Measurements from ENCODE around the gene TMEM178A.

Gene TMEM178A

DNA sequence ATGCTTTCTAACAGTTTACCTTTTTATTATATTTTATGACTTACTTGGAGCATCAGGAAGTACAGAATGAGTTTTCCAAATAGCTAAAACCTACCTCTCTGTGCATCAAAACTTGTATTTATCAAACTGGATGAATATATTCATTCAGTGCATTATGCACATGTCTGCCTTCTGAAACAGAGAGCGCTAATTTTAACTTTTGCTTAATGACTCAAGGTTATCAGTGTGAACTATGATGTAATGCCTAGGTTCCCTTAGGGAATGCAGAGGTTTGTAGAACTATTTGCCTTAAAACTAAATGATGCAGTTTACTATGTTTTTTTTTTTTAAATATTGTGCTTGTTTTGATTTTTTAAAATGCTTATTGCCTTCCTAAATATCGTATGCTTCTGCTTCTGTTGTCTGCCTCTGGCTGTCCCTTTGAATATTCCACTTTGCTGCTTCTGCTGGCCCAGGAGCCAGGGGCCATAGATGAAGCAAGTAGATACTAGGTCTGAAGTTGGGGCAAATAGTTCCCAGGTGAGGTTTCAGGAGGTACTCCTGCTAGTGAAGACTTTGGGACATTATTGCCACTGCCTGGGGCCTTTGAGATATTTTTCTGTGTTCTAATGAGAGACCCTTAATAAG, 16.5 kb downstream of the TMEM178A start:
- DNase-seq: no peak

DNA sequence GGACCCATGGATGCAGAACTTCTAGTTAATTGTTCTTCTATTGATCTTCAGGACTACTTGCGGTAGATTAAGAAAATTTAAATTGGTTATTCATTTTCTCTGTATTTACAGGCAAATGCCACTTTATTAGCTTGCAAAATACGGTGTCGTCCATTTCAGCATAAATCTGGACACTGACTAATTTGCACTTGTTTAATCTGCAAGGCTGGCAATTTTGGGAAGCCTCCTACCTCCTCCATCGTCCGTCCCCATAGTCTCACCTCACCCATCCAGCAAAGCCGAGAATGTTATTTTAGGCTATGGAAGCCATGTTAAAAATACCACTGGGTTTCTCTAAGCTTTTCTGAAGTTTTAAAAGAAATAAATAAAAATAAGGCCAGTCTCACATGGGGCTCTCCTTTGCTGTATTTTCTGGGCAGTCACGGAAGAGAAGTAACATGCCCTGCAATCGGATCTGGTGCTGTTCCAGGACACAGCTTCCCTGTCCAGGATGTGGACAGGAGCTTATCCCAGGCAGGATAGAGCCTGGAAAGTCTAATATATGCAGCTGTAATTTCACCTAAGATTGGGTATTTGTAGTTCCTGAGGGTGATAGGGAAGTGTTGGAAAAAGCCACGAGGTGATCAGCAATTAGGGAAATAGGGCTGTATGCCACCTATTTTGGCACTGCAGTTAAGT, 17.4 kb downstream of the TMEM178A start:
- DNase-seq: no peak

DNA sequence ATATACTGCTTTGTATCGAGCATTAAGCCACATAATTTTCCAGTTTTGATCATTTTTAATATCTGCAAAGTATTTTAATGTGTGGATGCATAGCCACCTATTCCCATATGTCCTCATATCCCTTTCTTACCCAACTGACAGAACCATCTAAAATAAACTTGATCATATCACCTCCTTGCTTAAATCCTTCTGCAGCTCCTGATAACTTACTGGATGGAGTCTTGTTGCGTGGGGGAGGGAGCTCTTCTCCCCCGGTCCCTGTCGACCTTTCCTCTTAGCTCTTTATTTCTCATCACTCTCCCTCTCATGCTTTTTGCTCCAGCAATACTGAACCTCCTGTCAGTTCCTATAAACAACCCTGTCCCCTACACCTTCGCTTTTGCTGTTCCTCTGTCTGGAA, 18.7 kb downstream of the TMEM178A start:
- DNase-seq: no peak

DNA sequence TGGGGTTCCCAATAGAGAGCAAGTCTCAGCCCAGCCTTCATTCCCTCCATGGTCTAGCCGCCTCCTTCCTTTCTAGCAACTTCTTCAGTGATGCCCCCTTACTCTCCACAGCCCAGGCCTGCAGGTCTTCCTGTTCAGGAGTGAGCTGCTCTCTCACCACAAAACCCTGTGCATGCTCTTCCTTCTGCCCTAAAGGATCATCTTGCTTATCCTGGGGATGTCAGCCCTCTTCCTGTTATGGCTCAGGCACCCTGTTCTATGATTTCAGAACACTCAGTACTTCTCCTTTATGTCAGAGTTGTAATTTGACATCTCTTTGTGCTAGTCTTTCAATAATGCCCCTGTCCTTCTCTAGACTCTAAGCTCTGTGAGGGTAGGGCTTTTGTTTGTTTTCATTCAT, 19.4 kb downstream of the TMEM178A start:
- DNase-seq: no peak

DNA sequence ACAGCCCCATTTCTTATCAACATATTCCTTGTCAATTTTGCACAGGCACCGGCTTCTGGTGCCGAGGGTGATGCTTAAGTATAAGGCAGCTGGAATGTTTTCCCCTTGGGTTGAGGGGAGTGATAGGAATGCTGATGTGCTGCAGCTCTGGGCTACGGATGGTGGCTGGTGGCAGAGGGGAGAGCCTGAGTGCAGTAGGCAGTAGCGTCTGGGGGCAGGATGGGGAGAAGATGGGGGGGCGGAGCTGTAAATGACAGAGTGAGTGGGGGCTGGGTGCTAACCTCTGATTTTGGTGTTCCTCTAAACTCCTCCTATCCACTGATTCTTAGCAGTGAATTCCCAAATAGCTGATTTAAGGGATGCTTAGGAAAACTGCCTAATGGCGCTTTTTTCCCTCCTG, 20.7 kb downstream of the TMEM178A start:
- no peak for DNase-seq

DNA sequence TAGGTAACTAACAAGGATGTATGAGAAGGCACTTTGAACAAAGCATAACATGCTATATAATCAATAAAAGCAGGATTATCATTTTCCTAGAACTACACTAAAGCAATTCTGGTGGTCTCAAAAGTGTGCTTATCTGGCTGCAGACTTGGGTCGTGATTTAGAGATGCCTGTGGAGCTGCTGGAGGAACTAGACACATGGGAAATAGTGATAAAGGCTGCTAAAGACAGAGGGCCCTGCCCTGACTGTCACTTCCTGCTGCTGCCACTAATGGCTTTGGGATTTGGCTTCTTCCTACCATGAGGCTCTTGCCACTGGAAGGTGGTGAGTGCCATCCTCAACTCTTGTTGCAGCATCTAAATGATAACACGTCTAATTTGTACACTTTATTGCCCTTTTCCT, 22.5 kb downstream of the TMEM178A start:
- no peak for DNase-seq

DNA sequence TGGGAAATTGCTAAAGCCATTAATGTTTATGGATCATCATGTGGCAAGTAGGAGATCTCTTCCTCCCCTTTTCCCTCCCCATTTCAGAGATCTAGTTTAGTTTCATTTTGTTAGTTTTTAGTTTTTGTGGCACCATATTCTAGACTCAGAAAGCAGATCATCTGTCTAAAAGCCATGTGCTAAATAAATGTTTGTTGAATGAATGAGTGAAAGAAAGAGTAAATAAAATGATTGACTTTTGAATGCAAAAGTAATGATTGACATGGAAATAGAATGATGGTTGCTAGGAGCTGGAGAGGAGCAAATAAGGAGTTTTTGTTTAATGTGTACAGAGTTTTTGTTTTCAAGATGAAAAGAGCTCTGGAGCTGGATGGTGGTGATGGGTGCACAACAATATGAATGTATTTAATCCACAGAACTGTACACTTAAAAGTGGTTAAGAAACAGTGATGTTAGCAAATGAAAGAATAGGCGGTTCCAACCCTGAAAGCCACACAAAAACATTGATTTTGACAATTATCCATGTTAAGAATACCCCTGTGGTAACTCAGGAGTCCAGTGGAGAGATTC, 23.6 kb downstream of the TMEM178A start:
- peak in 1 of 3 experiments; percentile 53 for DNase-seq

DNA sequence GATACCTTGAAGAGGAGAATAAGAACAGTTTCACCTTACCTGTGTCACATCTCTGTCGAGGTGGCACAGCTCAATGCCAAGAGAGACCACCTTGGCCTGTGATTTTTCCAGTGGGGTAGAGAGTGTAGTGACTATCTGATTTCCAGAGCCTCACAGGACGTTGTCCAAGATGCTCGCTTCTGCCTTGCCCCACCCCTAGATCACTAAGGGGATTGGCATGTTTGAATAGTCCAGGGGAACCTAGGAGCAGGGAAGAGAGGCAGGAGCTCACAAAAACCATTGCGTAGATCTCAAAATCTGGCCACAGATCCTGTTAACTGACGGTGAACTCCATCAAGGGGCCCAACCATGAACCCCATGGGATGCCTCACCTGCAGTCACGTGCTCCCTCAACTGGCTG, 24.2 kb downstream of the TMEM178A start:
- no peak for DNase-seq

DNA sequence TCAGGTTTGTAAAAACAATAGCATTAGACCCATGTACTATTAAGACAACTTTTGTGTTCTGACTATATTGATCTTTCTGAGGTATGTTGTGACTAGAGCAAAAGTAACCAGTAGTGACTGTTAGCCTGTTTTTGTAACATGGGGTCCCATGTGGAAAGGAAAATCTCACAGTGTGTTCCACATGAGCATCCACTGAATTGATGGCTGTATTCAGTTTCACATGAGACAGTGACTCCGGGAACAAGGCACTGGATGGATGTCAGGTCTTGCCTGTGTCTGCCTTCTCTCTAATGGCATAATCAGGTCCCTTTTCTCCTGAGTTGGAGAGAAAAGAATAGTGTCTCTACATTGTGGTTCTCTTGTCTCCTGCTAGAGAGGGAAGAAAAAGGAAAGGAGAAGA, 27.5 kb downstream of the TMEM178A start:
- DNase-seq: no peak

DNA sequence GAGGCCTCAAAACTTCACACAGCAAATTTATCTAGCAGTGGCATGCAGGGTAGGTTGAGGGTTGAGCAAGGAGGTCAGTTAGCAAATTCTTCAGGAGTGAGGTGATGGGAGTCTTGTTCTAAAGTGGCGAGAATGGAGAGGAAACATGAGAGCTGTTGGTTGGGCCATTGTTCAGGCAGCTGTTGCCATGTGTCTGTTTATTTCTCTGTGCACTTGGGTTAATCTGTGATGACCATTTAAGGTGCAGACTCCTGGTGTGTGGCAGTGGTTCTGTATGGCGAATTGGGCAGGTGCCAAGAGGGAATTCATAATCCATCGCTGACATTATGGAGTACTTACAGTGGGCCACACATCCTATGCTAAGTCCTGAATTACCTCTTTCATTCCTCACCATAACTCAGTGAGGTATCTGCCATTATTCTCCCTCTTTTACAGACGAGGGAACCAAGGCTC, 30.4 kb downstream of the TMEM178A start:
- peak; percentile 52 to 89 (median 87) for DNase-seq

DNA sequence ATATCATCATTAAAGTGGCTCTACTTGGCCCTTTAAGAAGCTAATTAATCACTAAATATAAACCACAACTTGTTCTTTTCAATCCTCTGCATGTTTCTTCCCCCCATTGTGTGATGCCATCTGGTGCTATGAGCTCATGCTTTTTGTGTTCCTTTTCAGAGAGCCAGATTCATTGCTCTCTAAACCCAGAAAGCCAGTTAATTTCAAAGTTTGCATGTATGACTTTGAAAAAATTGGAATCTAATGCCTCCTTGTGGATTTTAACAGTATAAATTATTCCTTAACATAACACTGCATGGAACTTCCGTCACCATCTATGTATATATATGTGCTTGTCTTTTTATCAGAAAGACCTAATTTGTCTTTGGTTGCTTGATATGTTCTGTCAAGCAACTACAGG, 31.1 kb downstream of the TMEM178A start:
- peak in 1 of 3 experiments; percentile 49 for DNase-seq

DNA sequence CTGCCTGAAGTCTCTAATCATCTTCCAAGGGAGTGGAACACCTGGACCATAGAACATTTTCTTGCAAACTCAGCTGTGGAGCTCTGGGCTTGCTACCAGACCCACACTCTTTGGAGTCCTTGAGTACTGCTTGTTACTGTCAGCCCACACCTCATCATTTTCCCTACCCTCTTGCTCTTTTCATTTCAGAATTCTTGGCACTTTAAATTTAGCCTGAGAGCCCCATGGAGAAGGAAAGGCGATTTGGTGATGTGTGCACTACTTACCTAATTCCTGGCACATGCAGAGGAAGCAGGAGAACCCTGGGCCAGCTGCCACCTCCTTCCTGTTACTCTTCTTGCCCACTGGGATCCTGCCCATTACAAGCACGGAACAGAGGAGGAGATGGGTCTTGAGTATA, 31.7 kb downstream of the TMEM178A start:
- DNase-seq: no peak

DNA sequence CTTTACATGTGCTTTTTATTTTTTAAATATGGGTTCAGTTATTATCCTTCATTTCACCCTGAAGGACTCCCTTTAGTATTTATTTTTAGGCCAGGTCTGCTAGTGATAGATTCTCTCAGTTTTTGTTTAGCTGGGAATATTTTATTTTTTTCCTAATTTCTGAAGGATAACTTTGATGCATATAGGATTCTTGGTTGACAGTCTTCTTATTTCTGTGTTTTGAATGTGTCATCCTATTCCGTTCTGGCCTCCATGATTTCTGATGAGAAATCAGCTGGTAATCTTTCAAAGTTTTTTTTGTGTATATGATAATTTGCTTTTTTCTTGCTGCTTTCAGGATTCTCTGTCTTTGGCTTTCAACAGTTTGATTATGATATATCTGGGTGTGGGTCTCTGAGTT, 35.4 kb downstream of the TMEM178A start:
- DNase-seq: no peak

DNA sequence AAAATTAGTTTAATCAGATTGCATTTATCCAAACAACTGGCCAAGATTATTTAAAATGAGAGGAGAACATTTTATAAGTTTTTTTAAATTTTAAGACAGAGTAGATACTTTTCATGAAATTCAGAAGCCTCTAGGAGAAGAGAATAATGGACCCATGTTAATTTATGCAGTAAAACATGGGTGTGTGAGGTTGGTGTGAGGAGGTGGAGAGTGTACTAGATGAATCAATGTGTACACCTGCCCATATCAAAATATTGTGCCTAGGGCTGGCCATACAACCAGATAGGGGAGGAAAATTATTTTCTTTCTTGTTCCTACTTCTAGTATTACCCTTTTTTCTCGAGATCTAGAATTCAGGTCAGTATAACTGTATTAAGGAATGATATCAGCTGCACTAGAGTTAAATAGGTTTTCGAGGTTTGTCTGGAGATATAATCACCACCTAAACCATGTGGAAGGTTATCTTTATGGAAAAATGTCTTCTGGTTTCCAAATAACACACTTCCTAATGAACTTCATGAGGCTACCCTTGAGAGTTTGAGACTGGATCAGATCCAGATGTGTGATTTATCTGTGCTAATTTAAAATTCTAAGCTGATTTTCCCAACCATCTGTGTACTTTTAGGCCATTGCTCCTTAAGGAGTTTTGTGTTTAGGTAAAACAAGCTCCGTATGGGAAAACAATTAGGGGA, 37.6 kb downstream of the TMEM178A start:
- DNase-seq: no peak

DNA sequence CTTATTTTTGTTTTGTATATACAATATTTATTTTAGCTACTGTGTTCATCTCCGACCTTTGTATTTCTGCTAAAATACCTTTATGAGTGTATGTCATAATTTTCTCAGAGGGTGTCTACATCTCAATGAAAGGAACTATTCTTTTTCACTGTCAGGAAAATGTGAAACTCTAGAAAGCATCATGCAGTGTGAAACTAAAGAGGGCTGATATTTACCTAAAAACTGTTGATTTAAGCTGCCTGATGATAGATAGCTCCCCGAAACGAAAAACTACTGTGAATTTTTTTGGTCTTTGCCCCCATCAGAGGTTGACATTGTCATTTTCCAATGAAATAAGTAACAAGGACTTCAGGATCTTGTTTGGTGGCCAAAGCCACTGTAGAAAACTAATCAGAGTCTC, 38.8 kb downstream of the TMEM178A start:
- peak in 1 of 3 experiments; percentile 40 for DNase-seq

DNA sequence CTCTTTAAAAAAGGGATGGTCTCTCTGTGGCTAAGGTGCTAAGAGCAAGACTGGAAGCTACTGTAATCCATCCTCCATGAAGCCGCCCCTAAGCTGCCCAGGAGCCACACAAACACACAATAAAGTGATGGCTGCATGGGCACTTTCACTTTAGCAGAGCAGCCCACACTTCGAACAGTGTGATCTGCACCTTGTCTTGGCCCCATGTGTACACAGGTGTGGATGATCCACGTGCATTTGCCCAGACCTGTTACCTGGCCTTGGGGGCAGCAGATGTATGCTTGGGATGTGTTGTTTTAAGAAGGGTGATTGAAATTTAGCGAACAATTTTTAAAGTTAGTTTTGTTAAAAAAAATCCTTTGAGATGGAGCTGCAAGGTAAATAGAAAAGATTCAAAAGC, 39.9 kb downstream of the TMEM178A start:
- DNase-seq: peak in 2 of 3 experiments; percentile 22 to 25

DNA sequence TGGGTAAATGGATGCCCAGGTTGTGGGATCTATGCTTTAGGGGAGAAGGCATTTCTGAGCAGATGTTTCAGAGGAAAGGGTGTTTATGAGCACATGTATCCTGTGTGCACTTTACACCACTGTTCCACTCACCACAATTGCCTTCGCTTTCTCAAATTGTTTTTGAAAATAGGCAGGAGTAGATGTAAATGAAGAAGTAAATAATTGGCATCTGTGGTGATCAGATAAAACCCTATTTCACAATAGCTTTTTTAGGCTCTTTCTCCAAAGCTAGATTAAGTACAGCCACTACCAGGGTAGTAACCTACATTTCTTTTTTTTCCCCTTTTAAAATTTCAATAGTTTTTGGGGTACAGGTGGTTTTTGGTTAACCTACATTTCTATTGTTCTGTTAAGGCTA, 40.6 kb downstream of the TMEM178A start:
- no peak for DNase-seq

DNA sequence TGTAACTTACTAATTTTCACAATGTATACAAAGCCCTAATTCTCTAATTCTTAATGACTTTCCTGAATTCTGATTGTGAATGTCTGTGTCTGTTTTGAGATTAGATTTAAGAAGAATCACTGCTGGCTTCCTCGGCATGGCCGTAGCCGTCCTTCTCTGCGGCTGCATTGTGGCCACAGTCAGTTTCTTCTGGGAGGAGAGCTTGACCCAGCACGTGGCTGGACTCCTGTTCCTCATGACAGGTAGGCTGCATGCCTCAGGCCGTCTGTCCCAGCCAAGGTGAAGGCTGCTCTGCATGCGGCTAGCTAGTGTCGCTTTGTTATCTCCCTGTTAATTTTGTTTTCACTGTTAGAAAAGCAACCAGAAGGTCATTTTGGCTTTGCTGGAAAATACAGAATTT, 41.2 kb downstream of the TMEM178A start:
- no peak for DNase-seq

DNA sequence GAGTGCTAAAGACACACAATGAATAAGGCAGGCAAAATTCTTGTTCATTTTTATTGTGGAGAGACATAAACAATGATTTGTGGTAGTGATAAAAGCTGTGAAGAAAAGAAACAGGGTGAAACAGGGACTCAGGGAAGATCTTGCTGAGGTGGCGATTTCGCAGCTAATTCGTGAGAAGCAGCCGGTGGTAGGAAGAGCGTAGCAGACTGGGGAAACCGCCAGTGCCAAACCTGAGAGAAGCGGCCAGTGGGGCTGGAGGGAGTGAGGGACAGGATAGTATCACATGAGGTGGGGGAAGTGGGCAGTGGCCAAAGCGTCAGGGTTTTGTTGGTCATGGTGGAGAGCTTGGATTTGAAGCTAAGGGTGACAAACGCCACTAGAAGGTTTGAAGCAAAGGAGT, 42.3 kb downstream of the TMEM178A start:
- no peak for DNase-seq

DNA sequence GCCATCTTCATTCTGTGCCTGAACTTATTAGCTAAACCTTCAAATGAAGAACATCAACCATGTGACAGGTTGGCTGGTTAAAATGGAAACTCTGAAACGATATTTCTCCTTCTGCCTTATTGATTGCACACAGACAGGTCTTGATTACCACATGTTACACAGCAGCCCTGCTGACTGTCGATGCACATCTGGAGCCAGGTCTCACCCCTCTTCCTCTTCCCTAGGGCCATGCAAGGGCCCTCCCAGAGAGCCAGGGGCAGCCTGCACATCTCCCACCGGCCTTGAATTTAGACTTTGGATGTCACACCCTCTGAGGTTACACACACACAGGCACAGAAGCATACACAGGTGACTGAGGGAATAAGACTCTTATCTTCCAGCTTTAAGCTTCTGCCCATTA, 45.1 kb downstream of the TMEM178A start:
- DNase-seq: no peak

DNA sequence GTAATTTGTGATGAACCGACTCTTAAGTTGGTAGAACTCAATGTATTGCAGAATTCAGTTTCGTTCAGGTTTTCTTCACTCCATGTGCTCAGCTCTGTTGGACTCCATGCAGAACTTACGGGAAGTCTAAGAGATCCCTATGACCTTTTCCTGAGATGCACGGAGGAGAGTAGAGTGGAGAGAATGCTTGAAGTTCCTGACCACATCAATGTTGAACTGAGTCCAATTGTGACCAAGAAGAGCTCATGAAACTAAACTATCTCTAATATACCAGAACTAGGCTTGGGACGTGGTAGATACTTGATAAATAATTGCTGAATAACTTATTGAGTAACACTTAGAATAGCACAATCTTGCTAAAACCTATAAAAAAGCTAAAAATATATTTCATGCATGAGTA, 47.2 kb downstream of the TMEM178A start:
- DNase-seq: no peak

DNA sequence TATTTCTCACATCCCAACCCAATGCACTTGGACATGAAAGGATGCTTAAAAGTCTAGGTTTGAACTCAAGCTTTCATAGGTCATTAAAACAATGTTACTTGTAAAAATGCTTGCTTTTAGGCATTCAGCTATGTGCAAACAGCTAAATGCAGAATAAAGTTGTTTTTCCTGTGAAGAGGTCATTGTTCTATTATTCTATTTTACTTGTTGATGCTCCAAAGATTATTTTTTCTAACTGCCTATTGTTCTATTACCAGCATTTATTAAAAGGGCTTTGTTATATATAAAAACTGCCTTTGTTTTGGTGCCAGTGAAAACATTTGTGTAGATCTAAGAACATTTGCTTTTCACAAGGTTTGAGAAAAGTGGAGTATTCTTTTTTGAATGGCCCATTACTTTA, 49.4 kb downstream of the TMEM178A start:
- no peak for DNase-seq

DNA sequence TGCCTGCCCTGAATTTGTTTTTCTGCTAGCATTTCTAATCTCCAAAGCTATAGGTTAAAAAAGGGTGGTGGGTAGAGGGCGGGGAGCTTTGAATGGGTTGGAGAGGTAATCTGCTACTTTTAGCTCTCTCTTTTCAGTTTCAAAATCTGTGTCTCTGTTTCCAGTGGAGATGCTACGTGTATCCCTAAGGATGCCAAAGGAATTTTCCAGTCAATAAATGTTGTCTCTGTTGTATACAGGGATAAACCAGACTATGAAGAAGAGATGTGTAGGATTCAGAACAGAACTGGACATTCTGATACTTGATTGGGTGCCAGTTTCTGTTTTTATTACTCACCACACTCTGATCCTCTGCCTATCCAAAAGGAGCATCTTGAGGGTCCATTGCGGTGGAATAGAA, 50.1 kb downstream of the TMEM178A start:
- DNase-seq: no peak

DNA sequence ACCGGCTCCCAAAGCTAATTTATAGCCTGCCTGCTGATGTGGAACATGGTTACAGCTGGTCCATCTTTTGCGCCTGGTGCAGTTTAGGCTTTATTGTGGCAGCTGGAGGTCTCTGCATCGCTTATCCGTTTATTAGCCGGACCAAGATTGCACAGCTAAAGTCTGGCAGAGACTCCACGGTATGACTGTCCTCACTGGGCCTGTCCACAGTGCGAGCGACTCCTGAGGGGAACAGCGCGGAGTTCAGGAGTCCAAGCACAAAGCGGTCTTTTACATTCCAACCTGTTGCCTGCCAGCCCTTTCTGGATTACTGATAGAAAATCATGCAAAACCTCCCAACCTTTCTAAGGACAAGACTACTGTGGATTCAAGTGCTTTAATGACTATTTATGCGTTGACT, 51.4 kb downstream of the TMEM178A start:
- no peak for DNase-seq

Data from NCI-H1417 (cell line).